OCI-LY1 (cell line): ENCODE measurements around the gene PTH.

Experiments
- H2AFZ ChIP-seq: fragments of 200-600 bp; sonication (generic), shearing (Covaris generic); 2 replicates; pipeline ENCODE4 v1.6.0; 2014; ENCODE audit warnings: antibody characterized with exemption, mild to moderate bottlenecking, low read length
- H3F3A ChIP-seq: fragments of 200-600 bp; sonication (generic), shearing (Covaris generic); 2 replicates; pipeline ENCODE4 v1.6.0; 2014; ENCODE audit warnings: mild to moderate bottlenecking, antibody characterized with exemption, low read length, moderate library complexity; ENCODE audit not compliant: insufficient read depth
- H3K27ac ChIP-seq: fragments of 200-600 bp; sonication (generic); 2 replicates; pipeline ENCODE4 v1.5.1; 2014; ENCODE audit warnings: low read length, mixed run types, mild to moderate bottlenecking, low read depth; ENCODE audit not compliant: poor library complexity, severe bottlenecking
- H3K27me3 ChIP-seq: fragments of 200-600 bp; sonication (generic); 2 replicates; pipeline ENCODE4 v1.6.0; 2014; ENCODE audit warnings: antibody characterized with exemption, mild to moderate bottlenecking, low read length, moderate library complexity; ENCODE audit not compliant: insufficient read depth
- H3K36me3 ChIP-seq: fragments of 200-600 bp; sonication (generic); 2 replicates; pipeline ENCODE4 v1.6.1; 2014; ENCODE audit warnings: mild to moderate bottlenecking, antibody characterized with exemption, low read length, moderate library complexity, mixed read lengths; ENCODE audit not compliant: insufficient read depth
- H3K4me1 ChIP-seq: fragments of 200-600 bp; sonication (generic); 2 replicates; pipeline ENCODE4 v1.5.1; 2014; ENCODE audit warnings: mild to moderate bottlenecking, low read length, moderate library complexity; ENCODE audit not compliant: insufficient read depth, severe bottlenecking
- H3K4me2 ChIP-seq: fragments of 200-600 bp; sonication (generic), shearing (Covaris generic); 2 replicates; pipeline ENCODE4 v1.6.1; 2014; ENCODE audit warnings: low read length
- H3K4me3 ChIP-seq: fragments of 200-600 bp; sonication (generic); 2 replicates; pipeline ENCODE4 v1.5.1; 2014; ENCODE audit warnings: low read length, low read depth, mild to moderate bottlenecking, mixed read lengths; ENCODE audit not compliant: poor library complexity, severe bottlenecking
- H3K79me2 ChIP-seq: fragments of 200-600 bp; shearing (Covaris generic); 2 replicates; pipeline ENCODE4 v1.6.1; 2016; ENCODE audit warnings: mixed run types, low read length, mixed read lengths; ENCODE audit not compliant: insufficient read depth
- H3K9ac ChIP-seq: fragments of 200-600 bp; sonication (generic), shearing (Covaris generic); 2 replicates; pipeline ENCODE4 v1.6.1; 2014; ENCODE audit warnings: mild to moderate bottlenecking, low read length, mixed read lengths
- H3K9me2 ChIP-seq: fragments of 200-600 bp; sonication (generic), shearing (Covaris generic); 2 replicates; pipeline ENCODE4 v1.6.1; 2014; ENCODE audit warnings: low read depth, mild to moderate bottlenecking, low read length, mixed read lengths
- H3K9me3 ChIP-seq: fragments of 200-600 bp; shearing (Covaris generic); 2 replicates; pipeline ENCODE4 v1.6.1; 2014; ENCODE audit warnings: low read length, mixed read lengths
- H4K20me1 ChIP-seq: fragments of 200-600 bp; sonication (generic), shearing (Covaris generic); 2 replicates; pipeline ENCODE4 v1.6.0; 2016; ENCODE audit warnings: mild to moderate bottlenecking, low read length; ENCODE audit not compliant: insufficient read depth
- CTCF ChIP-seq: fragments of 200-600 bp; sonication (generic), shearing (Covaris generic); IDR thresholded peaks from 2 replicates; pipeline ENCODE4 v1.5.1; 2017; ENCODE audit warnings: mild to moderate bottlenecking, antibody characterized with exemption, low read length, moderate library complexity, mixed read lengths
- EZH2 ChIP-seq: fragments of 200-600 bp; sonication (generic), shearing (Covaris generic); IDR thresholded peaks from 2 replicates; pipeline ENCODE4 v1.8.0; 2017; ENCODE audit warnings: borderline replicate concordance, mixed run types, mild to moderate bottlenecking, antibody characterized with exemption, low read length, moderate library complexity, mixed read lengths

Gene PTH

DNA sequence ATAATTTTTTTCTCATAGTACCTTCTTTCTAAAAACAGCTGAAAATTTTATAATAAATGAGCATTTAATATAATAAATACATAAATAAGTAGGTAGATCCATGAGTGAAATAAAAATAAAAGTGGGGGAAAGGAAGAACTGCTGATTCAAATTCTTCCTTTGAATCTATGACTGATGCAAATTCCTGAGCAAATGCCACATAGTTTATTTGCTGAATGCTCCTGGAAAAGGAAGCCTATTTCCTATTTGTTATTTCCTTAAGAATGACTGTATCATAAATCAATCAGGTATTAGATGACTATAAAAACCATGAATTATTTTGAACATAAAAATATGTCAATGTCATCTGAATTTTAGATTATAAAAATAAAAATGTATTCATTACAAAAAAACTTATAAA lies 49.4 kb downstream of the PTH start:
- peaks cover 6% of the 10 kb centered on the region for H3K4me1 ChIP-seq
- TF ChIP-seq CTCF (no peak), EZH2 (no peak)
- H3K36me3 ChIP-seq, result no peaks in the 10 kb centered on the region
- H3K4me2 ChIP-seq, result no peak overlapping the region
- H3K4me3 ChIP-seq, result no peak overlapping the region
- H3K9me3 ChIP-seq, result peaks cover 11% of the 10 kb centered on the region; the same call in 1 of the 2 replicates
- H3K27ac ChIP-seq, result no peak overlapping the region
- H3K27me3 ChIP-seq, result no peaks in the 10 kb centered on the region
- no peak overlapping the region for H2AFZ ChIP-seq
- H3K79me2 ChIP-seq, result peaks cover 34% of the 10 kb centered on the region
- H4K20me1 ChIP-seq, result no peaks in the 10 kb centered on the region
- H3K9ac ChIP-seq, result no peak overlapping the region
- no peaks in the 10 kb centered on the region for H3F3A ChIP-seq
- no peaks in the 10 kb centered on the region for H3K9me2 ChIP-seq

DNA sequence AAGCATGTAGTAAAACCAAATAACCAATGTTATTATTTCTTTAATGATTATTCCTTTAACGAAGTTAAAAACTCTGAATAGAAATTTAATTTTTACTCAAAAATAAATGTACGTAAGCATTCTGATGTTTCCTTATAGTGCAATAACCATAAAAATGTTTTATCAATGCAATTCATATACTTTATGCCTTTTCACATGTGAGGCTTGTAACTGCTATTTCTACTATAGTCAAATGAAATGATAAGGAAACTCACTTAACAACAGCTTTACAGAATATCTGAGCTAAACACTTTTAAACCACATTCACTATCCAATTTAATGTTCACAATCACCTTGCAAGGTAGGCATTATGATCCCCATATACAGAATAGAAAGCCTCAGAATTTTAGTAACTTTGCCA lies 50.2 kb downstream of the PTH start:
- Histone ChIP-seq H3K36me3 (no peaks in the 10 kb centered on the region), H4K20me1 (no peaks in the 10 kb centered on the region), H3K9me2 (no peaks in the 10 kb centered on the region), H3K4me2 (no peak overlapping the region), H3K79me2 (peaks cover 25% of the 10 kb centered on the region), H3K9ac (no peak overlapping the region), H3K4me3 (no peak overlapping the region), H3K9me3 (0 out of 2 replicates have a peak, but pooled peaks cover 5% of the 10 kb centered on the region), H3K27ac (no peak overlapping the region), H3K4me1 (peaks cover 6% of the 10 kb centered on the region), H3K27me3 (no peaks in the 10 kb centered on the region), H3F3A (no peaks in the 10 kb centered on the region), H2AFZ (no peak overlapping the region)
- TF ChIP-seq CTCF (no peak), EZH2 (no peak)
